ENCODE results near the gene ZEB2.
"Not testable (repeated sequence)": the region's sequence is repeated elsewhere in the genome, so short reads cannot be mapped to it uniquely, and the experiment has no call there.

Gene ZEB2

DNA sequence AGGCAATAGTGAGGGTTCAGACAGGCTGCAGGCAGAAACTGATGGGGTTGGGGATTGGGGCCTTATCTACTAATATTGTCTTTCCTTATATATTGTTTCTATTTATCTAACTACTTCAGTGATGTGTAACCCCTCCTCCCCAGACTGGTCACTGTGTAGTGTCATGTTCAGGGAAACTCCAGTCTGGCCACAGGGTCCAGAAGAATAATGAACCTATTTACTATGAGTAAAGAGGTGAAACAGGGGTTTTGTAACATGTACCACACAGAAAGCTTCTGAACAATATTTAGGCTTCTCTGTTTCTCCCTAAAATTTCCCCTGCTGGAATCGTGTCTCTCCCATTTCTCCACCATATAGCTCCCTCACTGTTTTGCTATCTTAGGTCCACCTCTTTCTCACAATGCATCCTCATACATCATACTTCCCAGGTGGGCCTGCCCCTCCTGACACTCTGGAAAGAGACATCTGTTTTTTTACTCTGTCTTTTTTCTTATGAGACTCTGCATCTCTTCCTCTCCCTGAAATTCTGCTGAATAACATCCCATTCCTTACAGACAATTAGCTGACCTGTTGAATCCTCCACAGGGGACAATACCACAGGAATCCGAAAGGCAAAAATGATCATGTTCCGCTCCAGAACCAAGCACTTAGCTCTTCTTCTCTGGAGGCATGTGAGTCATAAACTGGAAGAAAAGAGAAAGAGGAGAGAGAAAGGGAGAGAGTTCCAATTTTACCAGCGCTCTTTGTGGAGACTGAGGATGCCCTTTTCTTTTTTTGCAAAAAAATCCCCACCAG, 154.8 kb downstream of the ZEB2 start:
- no peak overlapping the region for H3K4me3 ChIP-seq (ENCODE audit: low read depth, low read length)
- TF ChIP-seq, protein P1, sequence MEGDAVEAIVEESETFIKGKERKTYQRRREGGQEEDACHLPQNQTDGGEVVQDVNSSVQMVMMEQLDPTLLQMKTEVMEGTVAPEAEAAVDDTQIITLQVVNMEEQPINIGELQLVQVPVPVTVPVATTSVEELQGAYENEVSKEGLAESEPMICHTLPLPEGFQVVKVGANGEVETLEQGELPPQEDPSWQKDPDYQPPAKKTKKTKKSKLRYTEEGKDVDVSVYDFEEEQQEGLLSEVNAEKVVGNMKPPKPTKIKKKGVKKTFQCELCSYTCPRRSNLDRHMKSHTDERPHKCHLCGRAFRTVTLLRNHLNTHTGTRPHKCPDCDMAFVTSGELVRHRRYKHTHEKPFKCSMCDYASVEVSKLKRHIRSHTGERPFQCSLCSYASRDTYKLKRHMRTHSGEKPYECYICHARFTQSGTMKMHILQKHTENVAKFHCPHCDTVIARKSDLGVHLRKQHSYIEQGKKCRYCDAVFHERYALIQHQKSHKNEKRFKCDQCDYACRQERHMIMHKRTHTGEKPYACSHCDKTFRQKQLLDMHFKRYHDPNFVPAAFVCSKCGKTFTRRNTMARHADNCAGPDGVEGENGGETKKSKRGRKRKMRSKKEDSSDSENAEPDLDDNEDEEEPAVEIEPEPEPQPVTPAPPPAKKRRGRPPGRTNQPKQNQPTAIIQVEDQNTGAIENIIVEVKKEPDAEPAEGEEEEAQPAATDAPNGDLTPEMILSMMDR (IDR thresholded peaks at IDR 0.05; ENCODE audit: low read depth, low read length): no peak

DNA sequence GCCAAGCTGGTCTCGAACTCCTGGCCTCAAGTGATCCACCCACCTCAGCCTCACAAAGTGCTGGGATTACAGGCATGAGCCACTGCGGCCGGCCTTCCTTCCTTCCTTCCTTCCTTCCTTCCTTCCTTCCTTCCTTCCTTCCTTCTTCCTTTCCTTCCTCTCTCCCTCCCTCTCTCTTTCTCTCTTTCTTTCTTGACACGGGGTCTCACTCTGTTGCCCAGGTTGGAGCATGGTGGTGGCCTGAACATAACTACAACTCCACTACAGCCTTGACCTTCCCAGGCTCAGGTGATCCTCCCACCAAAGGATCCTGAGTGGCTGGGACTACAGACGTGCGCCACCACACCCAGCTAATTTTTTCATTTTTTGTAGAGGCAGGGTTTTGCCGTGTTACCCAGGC, 155.7 kb downstream of the ZEB2 start:
- not testable (repeated sequence) for H3K4me3 ChIP-seq (ENCODE audit: low read depth, low read length)

DNA sequence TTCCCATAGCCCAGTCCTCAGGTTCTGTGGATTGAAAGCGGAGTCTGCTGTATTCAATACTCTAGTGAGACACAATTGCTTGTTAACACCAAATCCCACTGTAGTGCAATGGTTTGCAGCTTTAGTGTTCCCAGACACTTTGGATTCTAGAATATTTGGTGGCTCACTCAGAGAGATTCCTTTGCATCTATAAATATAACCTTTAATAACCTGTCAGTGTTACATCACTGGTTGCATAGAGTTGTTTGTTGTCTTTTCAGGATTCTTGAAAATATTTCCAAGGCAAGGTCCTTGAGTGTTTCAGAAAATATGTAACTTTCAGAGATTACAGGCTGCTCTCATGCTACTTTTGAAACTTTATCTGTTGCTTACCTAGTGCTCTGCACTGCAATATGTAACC, 157.5 kb downstream of the ZEB2 start:
- H3K4me3 ChIP-seq (ENCODE audit: low read depth, low read length): no peak overlapping the region
- TF ChIP-seq, protein P1 (IDR thresholded peaks at IDR 0.05; ENCODE audit: low read depth, low read length): no peak

DNA sequence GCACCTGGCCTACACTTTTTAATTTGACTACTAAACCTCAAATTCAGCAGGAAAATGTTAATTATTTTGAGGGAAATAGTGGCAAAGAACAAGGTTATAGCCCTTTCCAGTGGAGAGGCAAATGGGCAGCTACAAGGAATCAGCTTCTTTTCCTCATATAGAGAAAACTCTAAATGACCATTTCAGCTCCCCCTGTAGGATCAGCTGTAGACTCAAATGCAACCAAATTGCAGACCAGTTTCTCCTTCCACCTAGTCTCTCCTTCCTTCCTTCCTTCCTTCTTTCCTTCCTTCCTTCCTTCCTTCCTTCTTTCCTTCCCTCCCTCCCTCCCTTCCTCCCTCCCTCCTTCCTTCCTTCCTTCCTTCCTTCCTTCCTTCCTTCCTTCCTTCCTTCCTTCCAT, 158.2 kb downstream of the ZEB2 start:
- H3K4me3 ChIP-seq (ENCODE audit: low read depth, low read length): no peak overlapping the region
- TF ChIP-seq, protein P1 (IDR thresholded peaks at IDR 0.05; ENCODE audit: low read depth, low read length): no peak

DNA sequence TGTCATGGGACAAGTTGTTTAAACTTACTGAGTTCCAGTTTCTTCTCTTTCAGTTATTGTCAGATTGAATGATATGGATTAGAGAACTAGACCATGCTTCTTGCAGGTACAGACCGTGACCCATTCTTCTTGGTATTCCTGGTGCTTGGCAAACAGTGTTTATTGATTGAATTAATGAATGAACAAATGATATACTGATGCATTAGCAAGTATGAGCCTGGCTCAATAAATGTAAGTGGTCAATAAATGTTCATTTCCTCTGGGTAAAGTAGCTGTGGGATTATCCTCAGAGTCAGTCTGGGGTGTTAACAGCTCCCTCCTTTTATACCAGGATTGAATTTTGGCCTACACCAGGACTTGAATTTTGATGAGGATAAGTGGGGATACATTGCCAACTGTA, 160.2 kb downstream of the ZEB2 start:
- TF ChIP-seq, protein P1 (IDR thresholded peaks at IDR 0.05; ENCODE audit: low read depth, low read length): no peak
- no peak overlapping the region for H3K4me3 ChIP-seq (ENCODE audit: low read depth, low read length)

DNA sequence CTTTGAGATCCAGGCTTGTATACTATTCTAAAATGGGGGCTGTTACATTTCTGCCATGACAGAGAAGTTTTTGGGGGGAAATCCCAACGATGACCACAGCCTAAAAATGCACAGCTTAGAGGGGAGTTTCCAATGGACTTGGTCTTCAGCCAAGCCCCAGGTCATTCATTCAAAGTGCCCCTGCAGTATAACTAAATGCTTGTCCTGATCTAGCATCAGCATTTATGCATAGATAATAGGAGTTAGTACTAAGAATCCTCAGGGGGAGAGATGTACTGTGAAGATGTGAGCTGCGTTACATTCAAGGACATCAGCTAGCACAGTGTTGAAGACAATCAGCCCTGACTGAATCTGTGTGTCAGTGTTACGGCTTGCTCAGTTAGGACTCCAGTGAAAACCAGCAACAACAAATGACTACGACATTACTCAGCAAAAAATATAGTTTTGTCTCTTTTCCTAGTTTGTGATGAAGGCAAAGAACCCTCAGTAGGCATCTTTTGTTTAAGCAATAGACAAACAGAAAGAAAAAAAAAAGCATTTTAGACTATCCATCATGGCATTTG, 160.9 kb downstream of the ZEB2 start:
- TF ChIP-seq, protein P1 (IDR thresholded peaks at IDR 0.05; ENCODE audit: low read depth, low read length): no peak
- H3K4me3 ChIP-seq (ENCODE audit: low read depth, low read length): no peak overlapping the region

DNA sequence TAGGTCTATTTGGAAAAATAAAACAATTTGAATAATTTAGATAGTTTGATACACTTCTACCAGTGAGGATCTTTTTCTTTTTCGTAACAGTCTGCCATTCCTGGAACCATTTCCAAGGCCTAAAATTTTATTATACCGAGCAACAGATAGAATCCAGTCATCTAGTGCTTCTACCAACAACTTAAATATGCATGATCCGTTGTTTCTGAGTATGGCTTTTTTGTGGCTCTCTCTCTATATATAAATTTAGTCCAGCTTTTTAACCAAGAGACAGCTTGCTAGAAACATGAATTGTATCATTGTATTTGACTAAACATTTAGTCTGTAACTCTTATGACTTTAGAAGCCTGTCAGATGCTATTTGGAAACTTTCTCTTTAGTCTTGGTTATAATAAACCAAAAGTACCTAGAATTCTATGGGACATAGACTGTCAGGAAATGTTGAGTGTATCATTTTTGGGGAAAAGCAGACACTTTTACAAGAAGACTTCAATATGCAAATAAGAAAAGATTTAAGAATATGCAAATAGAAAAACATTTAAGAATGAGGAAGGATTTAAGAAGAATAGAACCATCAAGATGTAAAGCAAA, 161.4 kb downstream of the ZEB2 start:
- TF ChIP-seq, protein P1 (IDR thresholded peaks at IDR 0.05; ENCODE audit: low read depth, low read length): no peak
- H3K4me3 ChIP-seq (ENCODE audit: low read depth, low read length): no peak overlapping the region

All from WI38 (cell line).